H1 (cell line): Measurements from ENCODE around the gene PRRX2. TPM values are rescaled to one million over a fixed set of nuclear protein-coding genes. Genes with fewer than 3 reads are reported as not detected.

Experiments used
- CTCF ChIA-PET: fragments of 300-600 bp; sonication (Branson Sonifier 250); formaldehyde crosslinking; loops from one replicate; lab custom pipeline; 2021; ENCODE audit not compliant: partially characterized antibody; lab: Charles Lee
- POLR2A ChIA-PET: fragments of 300-600 bp; sonication (Branson Sonifier 250); formaldehyde crosslinking; loops from one replicate; lab custom pipeline; 2021; ENCODE audit warnings: inconsistent platforms; ENCODE audit not compliant: partially characterized antibody; lab: Charles Lee
- DNase-seq, 2 experiments: peaks; one replicate each; pipeline versions ENCODE4 v3.0.0 to v3.0.0-alpha.2; 2010 to 2022; ENCODE audit warnings: low spot score in 2 of 2, low read depth in 1 of 2, mixed read lengths in 1 of 2
- FAIRE-seq: peaks from 2 replicates; lab custom pipeline; 2011; peaks lifted over from hg19 to GRCh38; lab: Jason Lieb, UNC
- H2AFZ ChIP-seq: 2 replicates; pipeline ENCODE4 v1.8.1; 2012; ENCODE audit warnings: low read length, inconsistent platforms
- H2AK5ac ChIP-seq: 2 replicates; pipeline ENCODE4 v1.6.1; 2013; ENCODE audit warnings: low read depth, low read length
- H2BK120ac ChIP-seq: replicated peaks from 2 replicates; pipeline ENCODE3; 2013; ENCODE audit warnings: low read depth, low read length, inconsistent platforms
- H2BK12ac ChIP-seq: 2 replicates; pipeline ENCODE4 v1.6.1; 2013; ENCODE audit warnings: low read depth, low read length
- H2BK15ac ChIP-seq: 2 replicates; pipeline ENCODE4 v1.6.1; 2013; ENCODE audit warnings: low read length
- H2BK20ac ChIP-seq: 2 replicates; pipeline ENCODE4 v1.6.1; 2013; ENCODE audit warnings: low read length
- H2BK5ac ChIP-seq: 2 replicates; pipeline ENCODE4 v1.6.1; 2013; ENCODE audit warnings: low read depth, low read length
- H3K14ac ChIP-seq: 2 replicates; pipeline ENCODE4 v1.6.1; 2013; ENCODE audit warnings: inconsistent platforms; ENCODE audit not compliant: insufficient read length
- H3K18ac ChIP-seq: 2 replicates; pipeline ENCODE4 v1.6.1; 2013; ENCODE audit warnings: low read length; ENCODE audit errors: extremely low read depth
- H3K23ac ChIP-seq: 2 replicates; pipeline ENCODE4 v1.6.1; 2013; ENCODE audit warnings: inconsistent platforms; ENCODE audit not compliant: insufficient read length
- H3K23me2 ChIP-seq: 2 replicates; pipeline ENCODE4 v1.6.1; 2013; ENCODE audit warnings: low read depth, low read length
- H3K27ac ChIP-seq: 2 replicates; pipeline ENCODE4 v1.6.1; 2011; ENCODE audit warnings: low read depth, low read length, inconsistent platforms
- H3K27me3 ChIP-seq, 4 experiments: replicated peaks in 1 of 4; 1 replicate in 1 of 4; 2 replicates in 3 of 4; pipeline versions ENCODE4 v1.6.1 to v1.8.1; 2011 to 2013; ENCODE audit warnings: low read length in 3 of 4, mild to moderate bottlenecking in 3 of 4, inconsistent platforms in 2 of 4, mixed read lengths in 2 of 4, moderate library complexity in 1 of 4; ENCODE audit not compliant: control insufficient read depth in 3 of 4, insufficient read depth in 3 of 4; ENCODE audit errors: extremely low read depth in 1 of 4
- H3K36me3 ChIP-seq, 4 experiments: 2 replicates each; pipeline versions ENCODE4 v1.6.1 to v1.8.1; 2011 to 2013; ENCODE audit warnings: mild to moderate bottlenecking in 4 of 4, low read length in 3 of 4, moderate library complexity in 2 of 4, control low read depth in 1 of 4, inconsistent platforms in 1 of 4; ENCODE audit not compliant: insufficient read depth in 4 of 4, control insufficient read depth in 2 of 4
- H3K4ac ChIP-seq: replicated peaks from 2 replicates; pipeline ENCODE3; 2013; ENCODE audit warnings: low read length, low read depth, mixed read lengths, inconsistent platforms; ENCODE audit not compliant: insufficient read length
- H3K4me1 ChIP-seq, 4 experiments: replicated peaks in 1 of 4; 1 replicate in 1 of 4; 2 replicates in 3 of 4; pipeline versions ENCODE4 v1.6.1 to v1.8.1; 2011 to 2013; ENCODE audit warnings: low read length in 3 of 4, inconsistent platforms in 2 of 4, mixed read lengths in 1 of 4; ENCODE audit not compliant: insufficient read depth in 4 of 4, control insufficient read depth in 3 of 4
- H3K4me2 ChIP-seq, 2 experiments: 2 replicates each; pipeline versions ENCODE4 v1.6.1 to v1.8.1; 2011 to 2013; ENCODE audit warnings: low read depth in 2 of 2, low read length in 2 of 2, control low read depth in 1 of 2, inconsistent platforms in 1 of 2, mild to moderate bottlenecking in 1 of 2; ENCODE audit not compliant: insufficient read depth in 1 of 2
- H3K4me3 ChIP-seq, 4 experiments: fragments of 200-600, 300-600 bp in 1 of 4; sonication (generic), shearing (Covaris generic), sonication (Bioruptor Twin) in 1 of 4; 2 replicates each; pipeline versions ENCODE4 v1.5.1 to v1.8.1; 2011 to 2016; ENCODE audit warnings: low read length in 4 of 4, low read depth in 3 of 4, control low read depth in 2 of 4, inconsistent platforms in 2 of 4, mild to moderate bottlenecking in 2 of 4, mixed read lengths in 1 of 4, moderate library complexity in 1 of 4; ENCODE audit not compliant: insufficient read depth in 2 of 4; ENCODE audit errors: extremely low read depth in 1 of 4
- H3K56ac ChIP-seq: replicated peaks from 2 replicates; pipeline ENCODE3; 2013; ENCODE audit warnings: low read depth, mild to moderate bottlenecking, mixed read lengths, low read length, inconsistent platforms; ENCODE audit not compliant: insufficient read length
- H3K79me1 ChIP-seq: 2 replicates; pipeline ENCODE4 v1.6.1; 2013; ENCODE audit warnings: low read depth, low read length, control low read depth
- H3K79me2 ChIP-seq, 2 experiments: 2 replicates each; pipeline versions ENCODE4 v1.6.1 to v1.8.1; 2012 to 2013; ENCODE audit warnings: low read length in 2 of 2, mild to moderate bottlenecking in 2 of 2, inconsistent platforms in 1 of 2; ENCODE audit not compliant: insufficient read depth in 2 of 2, control insufficient read depth in 1 of 2
- H3K9ac ChIP-seq, 4 experiments: replicated peaks in 1 of 4; 1 replicate in 1 of 4; 2 replicates in 3 of 4; pipeline versions ENCODE4 v1.6.1 to v1.8.1; 2011 to 2013; ENCODE audit warnings: low read depth in 3 of 4, low read length in 3 of 4, control low read depth in 2 of 4, mild to moderate bottlenecking in 2 of 4, moderate library complexity in 2 of 4, inconsistent platforms in 1 of 4; ENCODE audit errors: extremely low read depth in 1 of 4
- H3K9me3 ChIP-seq, 2 experiments: 2 replicates each; pipeline versions ENCODE4 v1.6.1 to v1.8.1; 2012 to 2013; ENCODE audit warnings: mild to moderate bottlenecking in 2 of 2, moderate library complexity in 2 of 2, control low read depth in 1 of 2, inconsistent platforms in 1 of 2, low read depth in 1 of 2, low read length in 1 of 2, mixed read lengths in 1 of 2; ENCODE audit not compliant: insufficient read depth in 2 of 2
- H4K20me1 ChIP-seq, 2 experiments: replicated peaks in 1 of 2; 2 replicates each; pipeline versions ENCODE3 to v1.8.1; 2011 to 2013; ENCODE audit warnings: inconsistent platforms in 2 of 2, low read length in 2 of 2, mild to moderate bottlenecking in 1 of 2; ENCODE audit not compliant: insufficient read depth in 2 of 2, control insufficient read depth in 1 of 2
- H4K5ac ChIP-seq: 2 replicates; pipeline ENCODE4 v1.6.1; 2013; ENCODE audit warnings: low read length, low read depth, mixed read lengths, inconsistent platforms; ENCODE audit not compliant: insufficient read length
- H4K8ac ChIP-seq: 2 replicates; pipeline ENCODE4 v1.8.0; 2013; ENCODE audit warnings: mild to moderate bottlenecking, moderate library complexity, low read length, inconsistent platforms; ENCODE audit not compliant: insufficient read depth; ENCODE audit errors: extremely low read depth
- H4K91ac ChIP-seq: replicated peaks from 2 replicates; pipeline ENCODE3; 2013; ENCODE audit warnings: low read length, mixed read lengths, inconsistent platforms; ENCODE audit not compliant: insufficient read length
- CEBPB ChIP-seq: IDR thresholded peaks from 2 replicates; pipeline ENCODE4 v1.6.1; 2012; ENCODE audit warnings: low read depth, low read length
- CHD1 ChIP-seq: IDR thresholded peaks from 2 replicates; pipeline ENCODE4 v1.6.1; 2012; ENCODE audit warnings: low read depth, low read length, improper control_type of control experiment
- CREB1 ChIP-seq: IDR thresholded peaks from 2 replicates; pipeline ENCODE4 v1.6.1; 2012; ENCODE audit warnings: inconsistent platforms
- CTBP2 ChIP-seq: IDR thresholded peaks from 2 replicates; pipeline ENCODE4 v1.7.0; 2011; ENCODE audit warnings: borderline replicate concordance, mild to moderate bottlenecking, moderate library complexity, mixed read lengths, low read length; ENCODE audit not compliant: insufficient read depth, insufficient read length
- EGR1 ChIP-seq: IDR thresholded peaks from 2 replicates; pipeline ENCODE4 v1.6.1; 2011; ENCODE audit warnings: low read depth, low read length, borderline replicate concordance
- EP300 ChIP-seq, 2 experiments: IDR thresholded peaks; 1 replicate in 1 of 2; 2 replicates in 1 of 2; pipeline ENCODE4 v1.6.1; 2011 to 2012; ENCODE audit warnings: low read depth in 2 of 2, low read length in 2 of 2, mild to moderate bottlenecking in 2 of 2, borderline replicate concordance in 1 of 2, inconsistent platforms in 1 of 2, moderate library complexity in 1 of 2
- GABPA ChIP-seq: IDR thresholded peaks from 2 replicates; pipeline ENCODE4 v1.6.1; 2011; ENCODE audit warnings: mild to moderate bottlenecking, low read length, moderate library complexity, borderline replicate concordance; ENCODE audit not compliant: insufficient read depth
- KDM1A ChIP-seq: fragments of 200-600, 300-600 bp; sonication (generic); IDR thresholded peaks from 2 replicates; pipeline ENCODE4 v1.7.1; 2016; ENCODE audit warnings: mild to moderate bottlenecking, low read length, borderline replicate concordance
- PHF8 ChIP-seq: fragments of 200-600 bp; sonication (generic); conservative IDR thresholded peaks from 2 replicates; pipeline ENCODE4 v1.7.1; 2012; ENCODE audit warnings: low read depth, mild to moderate bottlenecking, inconsistent platforms, low read length, moderate library complexity
- POLR2AphosphoS5 ChIP-seq: IDR thresholded peaks from 2 replicates; pipeline ENCODE4 v1.6.1; 2011; ENCODE audit warnings: low read depth, low read length
- SP1 ChIP-seq: IDR thresholded peaks from 2 replicates; pipeline ENCODE4 v1.6.1; 2011; ENCODE audit warnings: low read depth, low read length
- TEAD4 ChIP-seq: IDR thresholded peaks from 2 replicates; pipeline ENCODE4 v1.6.1; 2012; ENCODE audit warnings: low read depth, low read length, inconsistent platforms, mixed read lengths
- WGBS, 2 experiments: shearing (Covaris generic) in 1 of 2; methylation state at CpG; one replicate each; pipeline versions ENCODE4 v1.1.6 to v1.1.7; 2013 to 2015; ENCODE audit warnings: low lambda C conversion rate in 2 of 2, mixed read lengths in 2 of 2, inconsistent platforms in 1 of 2, low coverage in 1 of 2, missing lambda C conversion rate in 1 of 2; ENCODE audit not compliant: insufficient replicate concordance in 2 of 2, insufficient coverage in 1 of 2, insufficient read length in 1 of 2; ENCODE audit errors: extremely low coverage in 1 of 2, missing lambda C conversion rate in 1 of 2; 5-methylcytosine and 5-hydroxymethylcytosine counted together
- polyA plus RNA-seq, 7 experiments: library from polyadenylated mRNA; depleted of rRNA in 3 of 7; stranded (reverse) in 5 of 7; unstranded in 2 of 7; fragments of >200 nt in 5 of 7; fragments of 200-250 nt in 2 of 7; gene quantifications; 1 replicate in 5 of 7; 2 replicates in 1 of 7; 4 replicates in 1 of 7; pipeline versions ENCODE4 v1.2.1 to v1.2.3, GENCODE V29; 2011 to 2013; ENCODE audit warnings: missing spikeins in 2 of 7, mixed read lengths in 2 of 7
- total RNA-seq: library from RNA; stranded (reverse); fragmentation: NEBNext Ultra II Directional; extraction: Animal tissue kit (Norgen Biotek cat#: 25700); gene quantifications from 2 replicates; pipeline ENCODE4 v1.2.1, GENCODE V29; 2021
- TF ChIP-seq, protein P1 (sequence below): IDR thresholded peaks from 2 replicates; pipeline ENCODE4 v1.6.1; 2012; ENCODE audit warnings: inconsistent platforms

Gene PRRX2
- total and polyA plus RNA-seq, 2 of the 8 experiments (the other 6 are each of a cell fraction or from before 2014, with no cell fraction given), result 5.8 to 9.2 TPM

DNA sequence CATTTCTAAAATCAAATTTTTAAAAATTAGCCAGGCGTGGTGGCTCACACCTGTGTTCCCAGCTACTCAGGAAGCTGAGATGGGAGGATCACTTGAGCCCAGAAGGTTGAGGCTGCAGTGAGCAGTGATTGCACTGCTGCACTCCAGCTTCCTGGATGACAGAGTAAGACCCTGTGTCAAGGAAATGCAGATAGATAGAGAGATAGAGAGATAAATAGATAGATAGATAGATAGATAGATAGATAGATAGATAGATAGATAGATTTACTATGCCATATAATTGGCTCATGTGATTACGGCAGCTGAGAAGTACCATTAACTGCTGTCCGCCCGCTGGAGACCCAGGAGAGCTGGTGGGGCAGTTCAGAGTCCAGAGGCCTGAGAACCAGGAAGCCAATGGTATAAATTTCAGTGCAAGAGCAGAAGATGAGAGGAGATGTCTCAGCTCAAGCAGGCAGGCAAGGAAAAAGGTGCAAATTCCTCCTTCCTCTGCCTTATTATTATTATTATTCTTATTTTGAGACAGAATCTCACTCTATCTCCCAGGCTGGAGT lies 100.4 kb downstream of the PRRX2 start:
- ChIA-PET CTCF (interaction anchor here (0.7 to 16.4 kb wide), 7 partner anchors 9 to 544 kb away, joined by 3 to 168 read pairs (median 3); no protein-coding TSS in a partner anchor), POLR2A (interaction anchor here (0.9 kb wide), 1 partner anchor 626 kb away, joined by 3 read pairs; no protein-coding TSS in a partner anchor)
- H3K9ac ChIP-seq, result no peak overlapping the region
- no peak overlapping the region for H2AK5ac ChIP-seq
- H2BK20ac ChIP-seq, result no peak overlapping the region
- no peaks in the 10 kb centered on the region for H3K9me3 ChIP-seq
- FAIRE-seq, result no peak
- H3K4ac ChIP-seq, result no peak overlapping the region
- H2BK15ac ChIP-seq, result no peak overlapping the region
- H3K4me2 ChIP-seq, result no peak overlapping the region
- no peak overlapping the region for H3K23ac ChIP-seq
- no peaks in the 10 kb centered on the region for H4K20me1 ChIP-seq
- H3K36me3 ChIP-seq, result no peaks in the 10 kb centered on the region
- no peak for DNase-seq
- H4K91ac ChIP-seq, result no peak overlapping the region
- no peak overlapping the region for H3K4me3 ChIP-seq
- no peak overlapping the region for H3K27ac ChIP-seq
- TF ChIP-seq POLR2AphosphoS5 (no peak), SP1 (no peak), CTBP2 (no peak), EGR1 (no peak), TEAD4 (no peak), EP300 (IDR thresholded peaks at IDR 0.05; ENCODE audit: borderline replicate concordance in 1 of 2, low read depth in 2 of 2, low read length in 2 of 2) (no peak), CREB1 (no peak), CEBPB (no peak), KDM1A (no peak), CHD1 (no peak), GABPA (no peak), PHF8 (no peak)
- TF ChIP-seq, protein P1, sequence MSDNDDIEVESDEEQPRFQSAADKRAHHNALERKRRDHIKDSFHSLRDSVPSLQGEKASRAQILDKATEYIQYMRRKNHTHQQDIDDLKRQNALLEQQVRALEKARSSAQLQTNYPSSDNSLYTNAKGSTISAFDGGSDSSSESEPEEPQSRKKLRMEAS, result no peak
- H3K4me1 ChIP-seq, result peaks cover 0 to 2% (median 0%) of the 10 kb centered on the region in 4 experiments; a peak in 1 of 7 replicates
- no peaks in the 10 kb centered on the region for H3K79me2 ChIP-seq
- no peak overlapping the region for H2BK5ac ChIP-seq
- no peak overlapping the region for H3K18ac ChIP-seq
- H2BK120ac ChIP-seq, result no peak overlapping the region
- WGBS, 2 experiments, result 94% methylated on average over 4 of the region's 4 CpGs; no CpG with 5 or more reads in 1 of the 2 experiments
- no peak overlapping the region for H3K14ac ChIP-seq
- H4K5ac ChIP-seq, result no peak overlapping the region
- no peaks in the 10 kb centered on the region for H3K27me3 ChIP-seq
- H3K56ac ChIP-seq, result no peak overlapping the region
- no peak overlapping the region for H4K8ac ChIP-seq
- H2AFZ ChIP-seq, result no peak overlapping the region
- H3K79me1 ChIP-seq, result no peaks in the 10 kb centered on the region
- H3K23me2 ChIP-seq, result no peaks in the 10 kb centered on the region
- H2BK12ac ChIP-seq, result no peak overlapping the region
